ENCODE results near the gene SLAMF7.

Gene SLAMF7

DNA sequence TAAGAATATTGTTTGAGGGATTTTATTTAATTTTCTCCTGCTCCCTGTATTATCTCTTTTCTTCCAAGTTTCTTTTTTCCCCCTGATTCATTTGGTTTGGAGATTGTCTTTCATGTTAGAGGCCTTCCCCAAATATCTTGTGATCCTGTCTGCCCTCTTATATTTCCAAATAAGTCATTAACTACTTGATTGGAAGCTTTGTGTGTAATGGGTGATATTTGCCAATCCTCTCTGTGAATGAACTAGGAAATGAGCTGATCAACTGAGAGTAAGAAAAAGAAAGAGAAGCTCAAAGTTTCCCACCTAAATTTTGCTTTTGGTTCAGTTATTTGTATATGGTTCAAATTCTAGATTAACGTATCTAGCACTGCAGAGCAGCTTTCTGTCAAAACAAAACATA is 33.3 kb downstream of the SLAMF7 start:
- 80% methylated on average over 1 of the region's 1 CpG for WGBS, 2 experiments
- H3K36me3 ChIP-seq (ENCODE audit: control insufficient read depth, insufficient read depth, low read length), result no peaks in the 10 kb centered on the region
- H3K4me3 ChIP-seq (ENCODE audit: insufficient read depth, low read depth, low read length), result no peak overlapping the region
- H3K27me3 ChIP-seq (ENCODE audit: control insufficient read depth, insufficient read depth, low read length, poor library complexity, severe bottlenecking), result no peaks in the 10 kb centered on the region
- no peaks in the 10 kb centered on the region for H3K9me3 ChIP-seq (ENCODE audit: control insufficient read depth, low read length)
- no peak overlapping the region for H3K27ac ChIP-seq (ENCODE audit: insufficient read depth, low read depth, low read length, poor library complexity, severe bottlenecking)
- H3K4me1 ChIP-seq (ENCODE audit: control insufficient read depth, insufficient read depth, low read length), result peaks cover 4% of the 10 kb centered on the region

DNA sequence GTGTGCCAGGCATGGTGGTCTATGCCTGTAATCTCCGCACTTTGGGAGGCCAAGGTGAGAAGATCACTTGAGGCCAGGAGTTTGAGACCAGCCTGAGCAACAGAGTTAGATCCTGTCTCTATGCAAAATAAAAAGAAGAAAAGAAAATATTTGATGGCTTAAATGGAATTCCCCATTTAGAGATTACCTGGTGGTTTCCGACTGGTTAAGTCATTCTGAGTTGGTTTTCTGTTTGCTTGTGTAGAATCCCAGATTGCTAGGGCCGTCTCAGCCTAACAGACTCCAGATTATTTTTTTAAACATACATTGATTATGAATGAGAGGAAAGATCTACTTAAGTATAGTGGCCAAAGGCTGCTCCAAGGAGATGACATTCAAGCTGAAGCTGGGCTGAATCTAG is 34.0 kb downstream of the SLAMF7 start:
- Histone ChIP-seq H3K27me3 (ENCODE audit: control insufficient read depth, insufficient read depth, low read length, poor library complexity, severe bottlenecking) (no peaks in the 10 kb centered on the region), H3K36me3 (ENCODE audit: control insufficient read depth, insufficient read depth, low read length) (no peaks in the 10 kb centered on the region), H3K9me3 (ENCODE audit: control insufficient read depth, low read length) (no peaks in the 10 kb centered on the region), H3K4me1 (ENCODE audit: control insufficient read depth, insufficient read depth, low read length) (no peaks in the 10 kb centered on the region), H3K4me3 (ENCODE audit: insufficient read depth, low read depth, low read length) (no peak overlapping the region), H3K27ac (ENCODE audit: insufficient read depth, low read depth, low read length, poor library complexity, severe bottlenecking) (no peak overlapping the region)
- WGBS, 2 experiments, result 82 to 89% methylated on average over 2 to 3 of the region's 3 CpGs

- Histone ChIP-seq H3K9me3 (ENCODE audit: control insufficient read depth, low read length) (no peaks in the 10 kb centered on the region), H3K36me3 (ENCODE audit: control insufficient read depth, insufficient read depth, low read length) (no peaks in the 10 kb centered on the region), H3K27me3 (ENCODE audit: control insufficient read depth, insufficient read depth, low read length, poor library complexity, severe bottlenecking) (no peaks in the 10 kb centered on the region), H3K27ac (ENCODE audit: insufficient read depth, low read depth, low read length, poor library complexity, severe bottlenecking) (no peak overlapping the region), H3K4me1 (ENCODE audit: control insufficient read depth, insufficient read depth, low read length) (no peaks in the 10 kb centered on the region), H3K4me3 (ENCODE audit: insufficient read depth, low read depth, low read length) (no peak overlapping the region)
- whole genome bisulfite sequencing, 2 experiments, result 69 to 70% methylated on average over 2 of the region's 2 CpGs
Measured at GRCh38 chr1:160774886-160775719, 36.1 kb downstream of the SLAMF7 start.

DNA sequence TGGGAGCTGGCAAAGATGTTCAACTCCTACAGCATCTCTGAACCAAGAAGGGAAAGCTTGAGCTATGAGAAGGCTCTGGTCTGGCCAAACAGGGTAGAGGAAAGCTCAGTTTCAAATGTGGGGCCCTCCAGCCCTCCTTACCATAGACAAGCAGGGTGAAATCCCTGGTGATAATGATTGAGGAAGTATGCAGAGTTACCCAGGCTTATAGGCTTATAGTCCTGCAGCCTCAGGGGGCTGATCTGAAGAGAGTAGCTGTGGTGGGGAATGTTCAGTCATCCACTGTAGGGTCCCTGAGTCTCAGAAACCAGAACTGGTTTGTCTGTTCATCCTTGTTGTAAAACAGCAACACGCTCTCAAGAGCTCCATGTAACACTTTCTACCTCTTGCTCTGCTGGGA is 37.1 kb downstream of the SLAMF7 start:
- no peak overlapping the region for H3K4me3 ChIP-seq (ENCODE audit: insufficient read depth, low read depth, low read length)
- no peaks in the 10 kb centered on the region for H3K4me1 ChIP-seq (ENCODE audit: control insufficient read depth, insufficient read depth, low read length)
- H3K9me3 ChIP-seq (ENCODE audit: control insufficient read depth, low read length), result no peaks in the 10 kb centered on the region
- no peaks in the 10 kb centered on the region for H3K27me3 ChIP-seq (ENCODE audit: control insufficient read depth, insufficient read depth, low read length, poor library complexity, severe bottlenecking)
- H3K36me3 ChIP-seq (ENCODE audit: control insufficient read depth, insufficient read depth, low read length), result no peaks in the 10 kb centered on the region
- 76 to 96% methylated on average over 1 of the region's 1 CpG for whole genome bisulfite sequencing, 2 experiments
- no peak overlapping the region for H3K27ac ChIP-seq (ENCODE audit: insufficient read depth, low read depth, low read length, poor library complexity, severe bottlenecking)

DNA sequence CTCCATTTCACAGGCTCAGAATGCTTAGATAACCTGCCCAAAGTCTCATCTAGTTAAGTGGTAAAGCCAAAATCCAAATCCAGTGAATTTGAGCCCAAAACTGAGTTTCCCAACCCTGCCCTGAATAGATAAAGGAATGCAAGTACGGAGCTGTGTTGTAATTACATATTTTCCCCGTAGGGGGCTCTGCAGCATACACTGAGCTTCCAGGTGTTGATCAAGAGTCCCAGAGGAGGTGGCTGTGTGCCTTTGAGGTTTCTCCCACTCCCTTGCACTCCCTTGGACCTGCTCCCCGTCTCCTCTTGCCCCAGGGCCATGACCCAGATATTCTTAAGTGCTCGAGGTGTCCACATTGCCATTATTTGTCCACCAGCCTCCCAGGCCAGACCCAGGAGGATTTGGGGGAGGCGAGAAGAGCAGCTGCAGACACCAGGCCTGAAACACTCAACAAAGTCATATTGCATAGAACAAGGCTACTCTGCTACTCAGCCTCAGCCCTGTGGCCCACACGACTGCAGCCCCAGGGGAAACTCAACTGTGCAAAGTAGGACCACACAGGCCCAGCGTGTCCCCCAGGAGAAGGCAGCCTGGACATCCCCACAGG is 38.5 kb downstream of the SLAMF7 start:
- WGBS, 2 experiments, result 69 to 72% methylated on average over 7 of the region's 7 CpGs
- no peaks in the 10 kb centered on the region for H3K36me3 ChIP-seq (ENCODE audit: control insufficient read depth, insufficient read depth, low read length)
- no peaks in the 10 kb centered on the region for H3K27me3 ChIP-seq (ENCODE audit: control insufficient read depth, insufficient read depth, low read length, poor library complexity, severe bottlenecking)
- no peaks in the 10 kb centered on the region for H3K9me3 ChIP-seq (ENCODE audit: control insufficient read depth, low read length)
- no peaks in the 10 kb centered on the region for H3K4me1 ChIP-seq (ENCODE audit: control insufficient read depth, insufficient read depth, low read length)
- no peak overlapping the region for H3K4me3 ChIP-seq (ENCODE audit: insufficient read depth, low read depth, low read length)
- no peak overlapping the region for H3K27ac ChIP-seq (ENCODE audit: insufficient read depth, low read depth, low read length, poor library complexity, severe bottlenecking)

DNA sequence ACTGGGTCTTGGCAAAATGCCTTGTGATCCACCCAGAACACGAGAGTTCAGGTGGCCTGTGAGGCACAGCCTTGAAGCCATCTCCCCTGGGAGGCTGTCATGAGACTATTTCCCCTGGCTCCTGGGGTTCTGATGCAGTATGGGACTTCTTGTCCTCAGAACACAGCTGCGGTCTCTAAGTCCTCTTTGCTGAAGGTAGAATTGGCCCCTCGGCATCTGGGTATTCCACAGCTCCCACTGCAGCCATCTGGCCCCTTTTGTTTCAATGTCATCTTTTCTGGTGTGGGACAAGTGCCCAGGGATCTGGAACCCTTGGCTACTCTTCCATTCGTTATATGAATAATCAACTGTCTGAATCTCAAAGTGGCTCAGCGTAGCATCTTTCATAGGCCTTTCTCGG is 39.9 kb downstream of the SLAMF7 start:
- H3K4me1 ChIP-seq (ENCODE audit: control insufficient read depth, insufficient read depth, low read length), result no peaks in the 10 kb centered on the region
- WGBS, 2 experiments, result 91 to 95% methylated on average over 6 of the region's 6 CpGs
- no peaks in the 10 kb centered on the region for H3K36me3 ChIP-seq (ENCODE audit: control insufficient read depth, insufficient read depth, low read length)

DNA sequence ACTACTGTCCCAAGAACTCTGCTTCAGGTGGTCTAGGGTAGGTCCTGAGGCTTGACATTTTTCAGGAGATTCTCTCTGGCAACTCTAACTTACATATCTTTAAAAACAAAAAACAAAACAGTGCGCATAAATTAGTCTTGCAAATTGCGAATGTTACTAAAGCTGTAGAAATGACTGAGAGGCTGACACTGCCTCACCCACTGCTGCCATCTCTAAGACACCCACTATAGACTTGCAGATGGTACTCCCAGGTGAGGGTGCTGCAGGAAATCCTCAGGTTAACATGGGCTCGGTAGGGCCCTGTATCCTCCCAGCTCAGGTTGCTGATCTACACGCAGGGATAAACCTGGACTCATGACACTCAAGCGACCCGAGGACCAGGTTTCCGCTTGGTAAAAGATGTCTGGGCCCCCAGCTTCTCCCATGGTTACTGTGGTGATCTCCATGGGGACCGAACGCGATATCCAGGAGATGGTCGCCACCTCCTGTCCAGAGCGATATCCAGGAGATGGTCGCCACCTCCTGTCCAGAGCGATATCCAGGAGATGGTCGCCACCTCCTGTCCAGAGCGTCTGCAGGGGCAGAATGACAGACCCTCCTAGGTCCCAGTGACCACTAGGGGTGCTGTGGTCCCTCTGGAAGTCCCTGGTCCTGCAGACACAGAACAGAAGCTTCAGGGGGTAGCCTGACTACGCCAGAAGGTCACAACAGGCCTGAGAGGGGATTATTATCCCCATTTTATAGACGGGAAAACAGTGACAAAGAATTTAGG is 40.8 kb downstream of the SLAMF7 start:
- WGBS, 2 experiments, result 90% methylated on average over 18 of the region's 18 CpGs
- Histone ChIP-seq H3K4me1 (ENCODE audit: control insufficient read depth, insufficient read depth, low read length) (no peaks in the 10 kb centered on the region), H3K4me3 (ENCODE audit: insufficient read depth, low read depth, low read length) (no peak overlapping the region), H3K36me3 (ENCODE audit: control insufficient read depth, insufficient read depth, low read length) (no peaks in the 10 kb centered on the region), H3K27me3 (ENCODE audit: control insufficient read depth, insufficient read depth, low read length, poor library complexity, severe bottlenecking) (no peaks in the 10 kb centered on the region), H3K27ac (ENCODE audit: insufficient read depth, low read depth, low read length, poor library complexity, severe bottlenecking) (no peak overlapping the region), H3K9me3 (ENCODE audit: control insufficient read depth, low read length) (no peaks in the 10 kb centered on the region)

More for the DNA sequence above, 39.9 kb downstream of the SLAMF7 start:
- Histone ChIP-seq H3K27me3 (ENCODE audit: control insufficient read depth, insufficient read depth, low read length, poor library complexity, severe bottlenecking) (no peaks in the 10 kb centered on the region), H3K4me3 (ENCODE audit: insufficient read depth, low read depth, low read length) (no peak overlapping the region), H3K27ac (ENCODE audit: insufficient read depth, low read depth, low read length, poor library complexity, severe bottlenecking) (no peak overlapping the region), H3K9me3 (ENCODE audit: control insufficient read depth, low read length) (no peaks in the 10 kb centered on the region)

- Histone ChIP-seq H3K4me3 (ENCODE audit: insufficient read depth, low read depth, low read length) (no peak overlapping the region), H3K36me3 (ENCODE audit: control insufficient read depth, insufficient read depth, low read length) (no peaks in the 10 kb centered on the region), H3K4me1 (ENCODE audit: control insufficient read depth, insufficient read depth, low read length) (no peaks in the 10 kb centered on the region), H3K9me3 (ENCODE audit: control insufficient read depth, low read length) (no peaks in the 10 kb centered on the region), H3K27ac (ENCODE audit: insufficient read depth, low read depth, low read length, poor library complexity, severe bottlenecking) (no peak overlapping the region), H3K27me3 (ENCODE audit: control insufficient read depth, insufficient read depth, low read length, poor library complexity, severe bottlenecking) (no peaks in the 10 kb centered on the region)
- 93 to 94% methylated on average over 2 of the region's 2 CpGs for WGBS, 2 experiments
Measured at GRCh38 chr1:160780398-160780755, 41.3 kb downstream of the SLAMF7 start.

GRCh38 chr1:160781186-160781766 is 42.2 kb downstream of the SLAMF7 start:
- WGBS, 2 experiments, result 92 to 93% methylated on average over 8 of the region's 8 CpGs
- no peaks in the 10 kb centered on the region for H3K27me3 ChIP-seq (ENCODE audit: control insufficient read depth, insufficient read depth, low read length, poor library complexity, severe bottlenecking)
- H3K27ac ChIP-seq (ENCODE audit: insufficient read depth, low read depth, low read length, poor library complexity, severe bottlenecking), result no peak overlapping the region
- no peak overlapping the region for H3K4me3 ChIP-seq (ENCODE audit: insufficient read depth, low read depth, low read length)
- no peaks in the 10 kb centered on the region for H3K4me1 ChIP-seq (ENCODE audit: control insufficient read depth, insufficient read depth, low read length)
- H3K36me3 ChIP-seq (ENCODE audit: control insufficient read depth, insufficient read depth, low read length), result no peaks in the 10 kb centered on the region
- no peaks in the 10 kb centered on the region for H3K9me3 ChIP-seq (ENCODE audit: control insufficient read depth, low read length)

All from ectodermal cell (in vitro differentiated cells).